ENCODE results near the gene ZNF267.
"Not testable (repeated sequence)": the region's sequence is repeated elsewhere in the genome, so short reads cannot be mapped to it uniquely, and the experiment has no call there.

The ZNF267 gene
- total RNA-seq, result 138 to 254 reads per million in 2 donors

- DNase-seq, result peak; percentile 89
Measured at GRCh38 chr16:31873556-31874365, at the start of gene ZNF267. Gene ZNF267 (plus strand): TSS chr16:31873807. CDS start chr16:31873967, 160 bp downstream.

GRCh38 chr16:31833047-31833446, 40.6 kb upstream of the ZNF267 start:
- no peak for DNase-seq

- DNase-seq, result not testable (repeated sequence)
Measured at GRCh38 chr16:31836396-31836795, 37.2 kb upstream of the ZNF267 start.

- no peak for DNase-seq
Measured at GRCh38 chr16:31842864-31843263, 30.7 kb upstream of the ZNF267 start.

- not testable (repeated sequence) for DNase-seq
Measured at GRCh38 chr16:31848572-31848971, 25.0 kb upstream of the ZNF267 start.

- no peak for DNase-seq
Measured at GRCh38 chr16:31853291-31853690, 20.3 kb upstream of the ZNF267 start.

GRCh38 chr16:31860508-31860907, 13.1 kb upstream of the ZNF267 start:
- no peak for DNase-seq

GRCh38 chr16:31861455-31861854, 12.2 kb upstream of the ZNF267 start:
- no peak for DNase-seq

GRCh38 chr16:31862761-31863160, 10.8 kb upstream of the ZNF267 start:
- no peak for DNase-seq

GRCh38 chr16:31868164-31868563, 5.4 kb upstream of the ZNF267 start:
- no peak for DNase-seq

- DNase-seq, result peak; percentile 83
Measured at GRCh38 chr16:31868691-31869167, 4.9 kb upstream of the ZNF267 start.

- peak; percentile 59 for DNase-seq
Measured at GRCh38 chr16:31869511-31870201, 4.0 kb upstream of the ZNF267 start.

- no peak for DNase-seq
Measured at GRCh38 chr16:31870809-31871208, 2.8 kb upstream of the ZNF267 start.

GRCh38 chr16:31871510-31871909, 2.1 kb upstream of the ZNF267 start:
- no peak for DNase-seq

- DNase-seq, result no peak
Measured at GRCh38 chr16:31872201-31872600, 1.4 kb upstream of the ZNF267 start.

- DNase-seq, result no peak
Measured at GRCh38 chr16:31874366-31875111, 932 bp downstream of the ZNF267 start.

- DNase-seq, result no peak
Measured at GRCh38 chr16:31875112-31875803, 1.7 kb downstream of the ZNF267 start.

- DNase-seq, result no peak
Measured at GRCh38 chr16:31875928-31876547, 2.4 kb downstream of the ZNF267 start.

- DNase-seq, result peak; percentile 18
Measured at GRCh38 chr16:31876951-31877828, 3.6 kb downstream of the ZNF267 start.

GRCh38 chr16:31877876-31878642, 4.5 kb downstream of the ZNF267 start:
- DNase-seq, result no peak
